ENCODE data around the gene PLA2G2F. TPM values are rescaled to one million over a fixed set of nuclear protein-coding genes. Genes with fewer than 3 reads are reported as not detected.

Gene PLA2G2F
- total RNA-seq, 2 donors from 2014 or later: not detected

Other genes with a start within 250 kb of the PLA2G2F start
- not detected for gene PLA2G2E, start 215.7 kb upstream of the PLA2G2F start, total RNA-seq
- not detected for gene PLA2G2A, start 159.7 kb upstream of the PLA2G2F start, total RNA-seq
- gene PLA2G5, start 69.1 kb upstream of the PLA2G2F start, total RNA-seq: not detected
- not detected for gene PLA2G2D, start 19.8 kb upstream of the PLA2G2F start, total RNA-seq
- gene UBXN10, start 46.8 kb downstream of the PLA2G2F start, total RNA-seq: 1 to 10 TPM in 1 of 2 donors, under 1 TPM in 1; 0.09 to 1.3 TPM
- gene PLA2G2C, start 47.2 kb downstream of the PLA2G2F start, total RNA-seq: under 1 TPM in 1 of 2 donors, not detected in 1; 0.58 TPM
- gene VWA5B1, start 151.6 kb downstream of the PLA2G2F start, total RNA-seq: under 1 TPM; 0.10 to 0.30 TPM